Stimulated activated CD8-positive, alpha-beta memory T cell treated with anti-CD3 and anti-CD28 coated beads, Interleukin-15, amount 100 ng/mL, for 24 hours (primary cell): ENCODE measurements around the gene CLK3.
"Not testable (repeated sequence)": the region's sequence is repeated elsewhere in the genome, so short reads cannot be mapped to it uniquely, and the experiment has no call there.

Experiments
- DNase-seq: peaks from one replicate; pipeline ENCODE4 v3.0.0-alpha.2; 2020; ENCODE audit warnings: low read depth

The CLK3 gene

DNA sequence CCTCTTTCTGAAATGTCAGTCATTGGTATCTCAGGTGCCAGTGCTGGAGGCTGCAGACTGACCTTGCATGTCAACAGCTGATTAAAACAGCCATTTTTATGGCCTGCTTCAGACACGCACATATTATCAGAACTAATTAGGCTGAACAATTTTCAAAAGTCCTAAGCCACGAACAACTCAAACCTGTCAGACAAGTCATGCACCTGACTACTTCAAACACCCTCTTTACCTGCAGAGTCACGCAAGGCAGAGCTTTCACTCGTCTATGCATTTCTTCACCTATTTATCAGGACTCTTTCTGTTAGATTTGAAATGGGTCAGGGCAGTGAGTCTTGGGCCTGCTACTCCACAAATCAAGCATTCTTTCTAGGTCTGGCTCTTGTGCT lies 26.7 kb downstream of the CLK3 start:
- no peak for DNase-seq

DNA sequence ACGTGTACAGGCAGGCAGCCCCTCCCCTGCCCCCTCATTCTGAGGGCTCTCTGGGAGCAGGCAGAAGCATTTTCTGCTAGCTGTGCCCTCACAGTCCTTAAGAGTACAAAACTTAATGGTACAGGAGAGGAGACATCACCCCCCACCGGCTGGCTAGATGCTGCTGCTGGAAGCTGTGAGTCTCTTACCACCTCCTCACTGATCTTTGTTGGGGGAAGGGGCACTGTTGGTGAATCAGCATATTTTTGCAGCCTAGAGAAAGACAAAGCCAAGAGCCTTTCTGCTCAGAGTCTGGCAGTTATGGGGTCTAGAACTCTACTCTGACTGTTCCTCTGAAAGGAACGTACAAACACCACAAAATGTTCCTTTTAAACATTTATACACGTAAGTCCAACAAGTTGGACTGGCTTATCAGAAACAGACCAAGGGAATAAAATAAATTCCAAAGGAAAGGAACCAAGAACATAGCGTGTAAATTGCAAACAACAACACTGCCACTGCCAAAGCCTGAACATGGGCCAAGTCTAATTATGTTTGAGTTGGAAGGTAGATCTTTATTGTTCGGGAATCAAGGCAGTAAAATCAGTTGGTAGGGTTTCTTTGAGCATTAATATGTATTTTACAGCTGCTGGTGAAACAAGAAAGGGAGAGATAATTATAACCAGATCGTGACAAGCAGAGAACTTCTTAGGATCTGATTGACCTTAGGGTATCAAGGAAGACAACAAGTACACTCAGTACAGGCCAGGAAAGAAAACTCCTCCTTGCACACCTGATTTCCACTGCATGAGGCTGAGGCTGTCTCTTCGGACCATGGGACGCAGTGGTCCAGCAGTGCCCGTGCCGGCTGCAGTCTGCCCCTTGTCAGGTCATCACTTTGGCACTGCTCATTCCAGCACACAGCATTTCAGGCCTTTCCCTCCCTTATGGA lies 27.4 kb downstream of the CLK3 start:
- no peak for DNase-seq

DNA sequence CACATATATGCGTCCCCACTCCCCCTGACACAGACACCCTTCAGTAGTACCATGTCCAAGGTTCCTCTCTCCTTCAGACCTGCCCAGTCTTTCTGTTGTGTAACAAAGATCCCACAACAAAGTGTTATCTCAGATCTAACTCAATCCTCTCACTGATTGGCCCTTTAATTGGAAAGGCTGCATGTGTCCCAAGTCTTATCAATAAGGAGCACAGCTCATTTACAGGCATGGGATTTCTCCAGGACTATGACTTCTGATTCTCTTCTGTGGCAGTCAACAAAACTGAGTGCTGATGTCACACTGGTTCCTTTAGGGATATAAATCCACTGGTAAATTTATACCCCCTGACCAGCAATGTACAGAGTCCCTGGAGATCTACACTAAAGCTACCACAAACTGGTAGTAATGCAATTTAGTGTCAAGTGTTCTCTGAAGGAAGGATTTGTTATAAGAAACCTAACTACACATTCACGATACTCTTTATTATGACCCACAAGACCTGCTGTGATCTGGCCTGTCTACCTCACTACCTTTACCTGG lies 28.1 kb downstream of the CLK3 start:
- no peak for DNase-seq

DNA sequence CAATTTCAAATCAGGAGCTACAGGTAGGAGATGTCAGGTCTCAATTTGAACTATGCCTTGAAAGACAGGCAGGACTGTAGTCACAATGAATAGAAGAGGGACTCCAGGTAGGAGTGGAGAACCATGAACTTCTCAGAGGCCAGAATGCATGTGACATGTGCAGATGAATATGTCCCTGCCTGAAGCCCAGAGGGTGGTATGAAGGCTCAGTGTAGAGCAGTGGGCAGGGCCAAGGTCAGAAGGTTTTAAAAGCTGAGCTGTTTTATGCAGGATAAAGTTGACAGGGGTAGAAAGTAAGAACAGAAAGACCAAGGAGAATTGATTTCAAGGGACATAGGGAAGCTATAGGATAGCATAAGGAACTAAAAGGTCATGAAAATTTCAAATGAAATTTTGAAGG lies 30.8 kb downstream of the CLK3 start:
- no peak for DNase-seq

DNA sequence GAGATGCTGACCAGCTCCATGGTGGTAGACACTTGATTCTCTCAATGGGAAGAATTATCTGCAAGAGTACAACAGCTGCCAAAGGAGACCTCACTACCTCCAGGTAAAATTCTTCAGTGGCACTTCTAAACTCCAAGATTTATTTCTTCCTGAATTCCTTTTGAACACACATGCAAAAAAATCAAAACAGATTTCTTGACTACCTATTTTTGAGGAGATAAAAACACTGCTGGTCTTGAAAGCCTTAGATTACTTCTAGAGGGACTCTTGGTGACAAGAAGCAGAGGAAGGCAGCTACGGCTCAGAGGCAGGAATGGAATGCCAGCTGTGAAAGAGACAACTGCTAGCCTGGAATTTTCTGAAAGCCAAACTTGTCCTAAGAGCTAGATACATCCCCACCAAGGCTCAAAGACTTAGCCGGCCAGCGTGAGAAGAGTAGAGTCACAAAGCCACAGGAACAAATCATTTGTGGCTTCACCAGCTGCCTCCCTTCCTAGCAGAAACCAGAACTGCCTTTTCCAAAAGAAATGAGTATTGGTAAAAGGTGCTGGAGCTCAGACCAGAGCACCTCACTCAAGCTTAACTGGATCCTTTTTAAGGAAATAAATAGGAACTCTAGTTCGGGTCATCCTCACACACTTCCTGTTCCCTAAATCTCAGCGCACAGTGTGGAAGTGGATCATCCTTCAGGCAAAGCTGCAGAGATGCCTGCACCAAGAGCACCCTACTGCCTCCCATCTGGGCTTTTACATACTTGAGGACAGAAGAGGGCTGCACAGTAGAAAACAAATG lies 32.6 kb downstream of the CLK3 start:
- no peak for DNase-seq

DNA sequence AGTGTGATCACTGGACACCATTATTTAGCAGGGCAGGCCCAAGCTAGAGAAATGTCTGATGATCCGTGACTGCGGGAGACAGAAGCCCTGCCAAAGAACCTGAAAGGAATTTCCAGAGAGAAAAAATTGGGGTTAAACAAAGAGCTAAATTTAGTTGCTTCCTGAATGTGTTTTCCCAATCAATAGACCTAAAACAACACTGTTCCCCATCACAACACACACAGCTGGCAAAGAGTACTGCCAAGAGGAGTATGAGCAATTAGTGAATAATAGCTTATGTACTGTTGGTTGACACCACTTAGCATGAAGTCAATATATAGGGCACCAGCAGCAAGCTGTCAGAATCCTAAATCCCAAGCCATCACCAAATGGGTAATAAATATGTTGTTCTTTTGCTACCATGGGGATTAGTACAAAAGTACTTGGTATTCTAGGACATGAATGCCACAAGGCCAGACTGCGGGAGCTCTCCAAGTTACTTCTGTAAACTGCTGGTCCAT lies 35.7 kb downstream of the CLK3 start:
- DNase-seq, result no peak

DNA sequence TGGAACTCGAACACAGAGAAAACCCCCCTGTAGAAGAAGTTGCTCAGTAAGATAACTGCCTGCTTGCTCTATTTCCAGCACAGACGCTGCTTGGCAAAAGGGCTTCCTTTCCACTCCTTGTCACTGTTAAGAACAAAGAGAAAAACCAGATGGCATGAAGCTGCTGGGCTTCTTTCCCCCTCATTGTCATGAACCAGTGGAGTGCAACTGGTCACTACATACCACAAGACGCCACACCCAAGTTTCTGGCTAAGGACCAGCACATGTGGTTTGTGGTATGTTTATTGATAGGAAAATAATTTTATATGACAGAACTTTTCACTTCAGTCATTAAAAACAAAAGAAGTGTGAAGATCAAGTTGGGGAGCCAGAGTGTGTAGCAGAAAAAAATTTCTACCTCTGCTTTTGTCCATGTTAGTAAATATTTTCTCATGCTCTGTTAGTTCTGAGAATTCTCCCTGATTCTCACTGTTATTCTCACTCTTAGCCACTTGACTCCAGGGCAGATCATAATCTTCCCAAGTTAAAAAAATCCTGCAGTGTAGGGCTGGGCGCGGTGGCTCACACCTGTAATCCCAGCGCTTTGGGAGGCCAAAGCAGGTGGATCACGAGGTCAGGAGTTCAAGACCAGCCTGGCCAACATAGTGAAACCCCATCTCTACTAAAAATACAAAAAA lies 37.9 kb downstream of the CLK3 start:
- no peak for DNase-seq

DNA sequence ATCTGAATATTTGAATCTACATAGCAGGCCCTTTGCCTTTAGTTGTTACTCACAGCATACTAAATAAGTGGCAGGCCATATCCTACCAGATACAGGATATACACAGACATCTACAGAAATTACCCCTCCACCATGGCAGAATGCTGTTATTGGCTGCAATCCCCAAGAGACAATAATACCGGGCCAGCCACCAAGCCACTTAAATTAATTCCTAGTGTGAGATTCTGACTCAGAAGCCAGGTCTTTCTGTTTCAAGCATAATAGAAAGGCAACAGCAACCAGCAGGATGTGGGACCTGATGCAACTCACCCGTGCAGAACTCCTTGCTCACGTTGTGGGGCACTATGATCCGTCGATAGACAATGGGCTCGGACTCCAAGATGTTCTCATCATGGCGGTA lies 39.8 kb downstream of the CLK3 start:
- DNase-seq, result no peak

DNA sequence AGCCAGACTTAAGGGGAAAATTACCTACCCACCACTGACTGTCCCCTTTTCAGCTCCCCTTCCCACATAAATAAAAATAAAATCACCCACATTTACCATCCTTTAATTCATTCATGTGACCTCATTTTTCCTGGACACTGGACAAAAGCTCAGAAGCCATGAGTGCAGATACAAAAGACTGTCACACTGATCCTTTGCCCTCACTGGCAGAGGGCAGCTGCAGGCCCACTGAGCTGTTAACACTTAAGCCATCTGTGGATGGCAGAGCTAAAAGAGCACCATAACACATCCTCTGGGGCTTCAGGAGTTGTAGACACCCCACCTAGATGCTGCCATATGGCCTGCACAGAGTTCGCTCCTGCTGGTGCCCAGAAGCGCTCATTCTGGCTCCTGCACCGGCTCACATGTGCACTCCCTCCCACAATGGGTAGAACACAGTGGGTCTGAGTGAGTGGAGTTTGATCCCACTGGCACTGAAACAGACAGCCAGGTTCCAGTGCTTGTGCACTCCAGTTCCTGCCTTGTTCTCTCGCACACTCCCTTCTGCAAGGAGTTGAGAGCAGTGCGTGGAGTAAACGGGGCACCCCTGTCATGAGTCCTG lies 41.4 kb downstream of the CLK3 start:
- DNase-seq, result no peak

DNA sequence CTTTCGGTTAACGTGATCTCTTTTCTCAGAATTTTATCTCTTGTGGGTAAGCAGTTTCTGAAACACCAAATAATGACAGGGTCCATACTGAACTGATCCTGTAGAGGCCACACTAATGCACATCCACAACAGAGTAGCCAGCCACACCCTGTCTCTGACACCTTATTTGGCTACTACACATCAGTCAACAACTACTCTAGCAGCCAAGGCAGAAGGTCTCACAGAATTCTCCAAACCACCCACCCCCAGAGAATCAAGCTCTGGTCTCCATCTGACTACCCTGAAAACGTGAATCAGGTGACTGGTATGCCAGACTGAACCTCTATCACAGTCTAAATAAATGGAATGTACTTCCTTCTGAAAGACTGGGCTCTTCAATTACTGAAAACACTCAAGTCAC lies 42.2 kb downstream of the CLK3 start:
- no peak for DNase-seq

DNA sequence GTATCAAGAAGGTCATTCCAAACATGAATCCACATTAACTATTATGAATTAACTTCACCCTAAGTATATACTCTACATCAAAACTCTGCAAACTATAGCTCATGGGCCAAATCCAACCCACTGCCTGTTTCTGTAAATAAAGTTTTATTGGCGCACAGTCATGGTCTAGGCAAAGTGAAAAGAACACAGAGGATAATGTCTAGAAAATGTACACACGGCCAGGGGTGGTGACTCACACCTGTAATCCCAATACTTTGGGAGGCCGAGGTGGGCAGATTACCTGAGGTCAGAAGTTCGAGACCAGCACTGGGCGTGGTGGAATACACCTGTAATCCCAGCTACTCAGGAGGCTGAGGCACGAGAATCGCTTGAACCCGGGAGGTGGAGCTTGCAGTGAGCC lies 45.6 kb downstream of the CLK3 start:
- DNase-seq, result not testable (repeated sequence)

DNA sequence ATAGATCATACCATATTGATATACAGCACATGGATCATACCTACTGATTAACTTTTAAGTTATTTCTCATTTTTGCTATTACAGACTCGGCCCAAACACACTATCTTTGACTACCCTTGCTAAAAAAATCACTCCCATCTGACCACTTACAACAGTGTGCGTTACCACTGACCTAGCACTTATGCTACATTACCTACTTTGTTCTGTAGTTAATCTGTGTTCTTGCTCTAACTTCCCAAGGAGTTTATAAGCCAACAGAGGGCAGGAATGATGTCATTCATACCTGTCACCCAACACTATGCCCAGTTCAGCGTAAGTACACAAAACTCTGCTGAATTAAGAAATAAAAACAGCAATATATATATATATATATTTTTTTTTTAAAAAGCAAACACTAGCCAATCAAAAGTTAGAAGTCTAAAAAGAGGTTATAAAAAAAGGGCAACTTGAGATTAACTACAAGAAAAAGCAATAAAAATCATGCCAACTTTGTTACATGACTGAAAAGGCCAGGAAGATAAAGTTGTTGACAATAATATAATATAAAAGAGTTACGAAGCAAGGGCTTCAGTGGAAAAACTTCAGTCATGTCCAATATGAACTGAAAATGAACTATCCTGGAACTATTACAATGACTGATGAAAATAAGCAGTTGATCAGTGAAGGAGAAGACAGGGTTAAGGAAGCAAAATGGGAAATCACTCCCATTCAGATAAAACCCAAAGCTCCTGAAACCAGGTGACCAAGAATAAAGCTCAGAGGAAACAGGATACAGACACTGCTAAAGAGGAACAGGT lies 46.6 kb downstream of the CLK3 start:
- DNase-seq, result no peak

DNA sequence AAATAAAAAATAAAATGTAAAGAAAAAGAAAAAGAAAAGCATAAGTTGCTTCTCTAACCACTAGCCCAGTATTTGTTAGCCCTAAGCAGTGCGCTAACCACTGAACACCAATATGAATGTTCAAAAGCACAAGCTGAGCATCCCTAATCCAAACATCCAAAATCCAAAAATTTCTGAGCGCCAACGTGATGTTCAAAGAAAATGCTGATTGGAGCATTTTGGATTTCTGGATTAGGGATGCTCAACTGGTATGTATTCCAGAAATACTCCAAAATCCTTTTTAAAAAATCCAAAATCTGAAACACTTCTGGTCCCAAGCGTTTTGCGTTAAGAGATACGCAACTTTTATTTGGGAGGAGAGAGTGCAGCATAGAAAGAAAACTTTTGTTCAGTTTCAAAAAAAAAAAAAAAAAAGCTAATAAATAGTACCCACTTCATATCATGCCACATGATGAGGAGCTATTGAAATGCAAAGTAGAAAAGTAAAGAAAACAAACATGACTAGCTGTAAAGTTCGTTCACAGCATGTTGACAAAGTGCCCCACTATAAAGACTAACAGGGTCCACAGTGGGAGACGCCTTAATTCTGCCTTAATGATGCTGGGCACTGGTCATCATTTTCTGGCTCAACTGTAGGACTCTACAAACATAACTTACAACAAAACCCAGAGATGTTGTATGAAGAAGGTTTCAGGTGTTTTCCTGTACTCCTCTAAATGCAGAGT lies 47.8 kb downstream of the CLK3 start:
- no peak for DNase-seq

DNA sequence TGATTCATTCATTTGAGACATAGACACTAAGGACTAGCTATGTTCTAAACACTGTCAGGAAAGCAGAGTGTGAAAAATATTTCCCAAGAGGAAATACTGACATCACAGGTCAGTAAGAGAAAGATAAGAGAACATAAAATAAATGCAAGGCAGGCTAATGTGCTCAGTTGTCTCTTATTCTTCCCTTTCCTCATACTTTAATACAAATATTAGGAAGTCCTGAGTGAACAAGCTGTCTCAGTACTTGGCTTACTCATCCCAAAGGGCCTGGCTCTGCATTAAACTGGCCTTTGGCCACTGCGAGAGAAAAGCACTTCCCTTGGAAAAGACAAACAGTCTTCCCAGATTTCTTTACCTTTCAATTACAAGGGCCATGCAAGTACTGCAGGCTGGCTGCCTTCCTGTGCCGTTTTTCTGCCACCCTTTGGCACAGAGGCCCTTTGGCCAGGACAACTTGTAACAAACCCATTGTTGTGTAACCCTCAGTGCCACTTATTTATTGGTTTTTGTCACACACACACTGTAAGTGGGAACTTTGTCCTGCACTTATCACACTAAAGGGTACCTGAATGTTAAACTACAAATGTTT lies 48.5 kb downstream of the CLK3 start:
- DNase-seq, result no peak

DNA sequence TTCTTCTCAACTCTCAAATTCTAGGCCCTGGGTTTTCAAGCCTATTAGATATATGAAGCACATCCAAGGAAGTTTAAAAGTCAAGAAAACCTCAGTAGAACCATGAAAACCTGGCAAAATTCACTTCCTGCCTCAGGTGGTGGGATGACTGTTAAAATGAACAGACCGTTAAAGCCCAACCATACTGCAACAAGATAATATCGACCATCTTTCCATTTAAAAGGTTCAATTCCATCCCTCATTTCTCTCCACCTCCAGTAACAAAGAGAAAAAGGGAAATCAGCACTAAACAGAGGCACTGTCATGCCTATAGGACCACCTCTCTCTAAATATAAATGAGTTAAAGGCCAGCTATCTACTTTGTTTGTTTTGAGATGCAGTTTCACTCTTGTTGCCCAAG lies 49.0 kb downstream of the CLK3 start:
- DNase-seq, result no peak

DNA sequence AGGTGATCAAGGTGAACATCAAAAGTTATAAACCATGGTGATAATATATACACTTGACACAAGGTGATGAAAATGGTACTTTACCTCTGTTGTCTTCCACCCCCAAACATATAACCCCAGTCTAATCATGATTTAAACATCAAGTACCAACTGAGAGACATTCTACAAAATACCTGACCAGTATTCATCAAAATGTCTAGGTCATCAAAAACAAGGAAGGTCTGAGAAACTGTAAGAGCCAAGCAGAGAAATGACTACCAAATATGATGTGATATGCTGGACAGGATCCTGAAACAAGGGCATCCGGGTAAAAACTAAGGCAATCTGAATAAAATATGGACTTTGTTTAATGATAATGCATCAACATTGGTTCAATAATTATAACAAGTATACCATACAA lies 52.3 kb downstream of the CLK3 start:
- no peak for DNase-seq

DNA sequence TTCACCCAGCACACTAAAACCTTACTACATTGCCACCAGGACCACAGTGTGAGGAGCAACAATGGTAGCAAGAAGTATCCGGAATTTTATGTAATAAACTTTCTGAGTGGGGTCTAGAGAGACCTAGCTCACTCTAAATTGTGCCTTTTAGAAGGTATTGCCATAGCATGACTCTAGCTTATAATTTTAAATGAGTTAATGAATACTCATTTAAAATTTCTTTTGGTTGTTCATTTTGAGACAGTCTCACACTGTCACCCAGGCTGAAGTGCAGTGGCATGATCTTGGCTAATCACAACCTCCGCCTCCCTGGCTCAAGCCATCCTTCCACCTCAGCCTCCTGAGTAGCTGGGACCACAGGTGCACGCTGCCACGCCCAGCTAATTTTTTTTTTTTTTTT lies 54.0 kb downstream of the CLK3 start:
- DNase-seq, result no peak

DNA sequence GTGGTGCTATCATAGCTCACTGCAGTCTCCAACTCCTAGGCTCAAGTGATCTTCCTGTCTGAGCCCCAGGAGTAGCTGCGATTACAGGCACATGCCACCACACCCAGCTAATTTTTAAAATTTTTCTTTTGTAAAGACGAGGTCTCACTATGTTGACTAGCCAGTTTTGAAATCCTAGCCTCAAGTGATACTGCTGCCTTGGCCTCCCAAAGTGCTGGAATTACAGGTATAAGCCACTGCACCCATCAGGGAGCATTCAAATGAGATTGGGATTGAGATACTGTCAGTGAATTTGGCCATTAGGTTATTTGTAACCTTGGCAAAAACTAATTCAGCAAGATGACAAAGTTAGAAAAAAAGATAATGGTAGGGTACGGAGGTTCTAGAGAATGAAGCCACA lies 58.5 kb downstream of the CLK3 start:
- DNase-seq, result no peak

DNA sequence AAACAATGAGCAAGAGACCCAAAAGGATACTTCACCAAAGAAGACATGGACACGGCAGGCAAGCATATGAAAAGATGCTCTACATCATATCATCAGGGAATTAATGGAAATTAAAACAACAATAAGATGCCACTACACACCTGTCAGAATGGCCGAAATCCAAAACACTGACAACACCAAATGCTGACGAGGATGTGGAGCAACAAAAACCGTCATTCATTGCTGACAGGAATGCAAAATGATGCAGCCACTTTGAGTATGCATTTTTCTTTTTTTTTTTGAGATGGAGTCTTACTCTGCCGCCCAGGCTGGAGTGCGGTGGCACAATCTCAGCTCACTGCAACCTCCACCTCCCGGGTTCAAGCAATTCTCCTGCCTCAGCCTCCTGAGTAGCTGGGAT lies 61.2 kb downstream of the CLK3 start:
- DNase-seq, result no peak
